HG03159 (cell line): ENCODE results near the gene PARL.

Source experiments
- ATAC-seq: cut with Tn5 transposase; IDR thresholded peaks from one replicate; pipeline ENCODE4 v1.9.1; 2021; ENCODE audit warnings: mild to moderate bottlenecking, moderate library complexity; ENCODE audit not compliant: unreplicated experiment

PARL gene

GRCh38 chr3:183818041-183818620 lies 66.5 kb downstream of the PARL start:
- ATAC-seq, result no peak

- no peak for ATAC-seq
Observed at GRCh38 chr3:183817639-183818038, 67.0 kb downstream of the PARL start.

GRCh38 chr3:183816681-183817510 lies 67.8 kb downstream of the PARL start:
- no peak for ATAC-seq

GRCh38 chr3:183815951-183816475 lies 68.7 kb downstream of the PARL start:
- no peak for ATAC-seq

GRCh38 chr3:183815563-183815940 lies 69.1 kb downstream of the PARL start:
- no peak for ATAC-seq

GRCh38 chr3:183814240-183814639 lies 70.4 kb downstream of the PARL start:
- ATAC-seq, result no peak

GRCh38 chr3:183812761-183813445 lies 71.8 kb downstream of the PARL start:
- no peak for ATAC-seq

GRCh38 chr3:183811638-183812037 lies 73.0 kb downstream of the PARL start:
- ATAC-seq, result no peak

- ATAC-seq, result no peak
Observed at GRCh38 chr3:183810643-183811594, 73.8 kb downstream of the PARL start.

GRCh38 chr3:183809270-183809669 lies 75.4 kb downstream of the PARL start:
- no peak for ATAC-seq

- ATAC-seq, result no peak
Observed at GRCh38 chr3:183808355-183808754, 76.3 kb downstream of the PARL start.

GRCh38 chr3:183807881-183808280 lies 76.8 kb downstream of the PARL start:
- no peak for ATAC-seq

GRCh38 chr3:183807209-183807728 lies 77.4 kb downstream of the PARL start:
- no peak for ATAC-seq

- no peak for ATAC-seq
Observed at GRCh38 chr3:183802989-183803388, 81.7 kb downstream of the PARL start.

- no peak for ATAC-seq
Observed at GRCh38 chr3:183801601-183802000, 83.1 kb downstream of the PARL start.

GRCh38 chr3:183800243-183800863 lies 84.3 kb downstream of the PARL start:
- ATAC-seq, result no peak

GRCh38 chr3:183799461-183799860 lies 85.2 kb downstream of the PARL start:
- ATAC-seq, result no peak

GRCh38 chr3:183797996-183798395 lies 86.7 kb downstream of the PARL start:
- ATAC-seq, result no peak

GRCh38 chr3:183796372-183796771 lies 88.3 kb downstream of the PARL start:
- ATAC-seq, result no peak

GRCh38 chr3:183794452-183794851 lies 90.2 kb downstream of the PARL start:
- no peak for ATAC-seq
